ENCODE results near the gene AGXT.

The AGXT gene

DNA sequence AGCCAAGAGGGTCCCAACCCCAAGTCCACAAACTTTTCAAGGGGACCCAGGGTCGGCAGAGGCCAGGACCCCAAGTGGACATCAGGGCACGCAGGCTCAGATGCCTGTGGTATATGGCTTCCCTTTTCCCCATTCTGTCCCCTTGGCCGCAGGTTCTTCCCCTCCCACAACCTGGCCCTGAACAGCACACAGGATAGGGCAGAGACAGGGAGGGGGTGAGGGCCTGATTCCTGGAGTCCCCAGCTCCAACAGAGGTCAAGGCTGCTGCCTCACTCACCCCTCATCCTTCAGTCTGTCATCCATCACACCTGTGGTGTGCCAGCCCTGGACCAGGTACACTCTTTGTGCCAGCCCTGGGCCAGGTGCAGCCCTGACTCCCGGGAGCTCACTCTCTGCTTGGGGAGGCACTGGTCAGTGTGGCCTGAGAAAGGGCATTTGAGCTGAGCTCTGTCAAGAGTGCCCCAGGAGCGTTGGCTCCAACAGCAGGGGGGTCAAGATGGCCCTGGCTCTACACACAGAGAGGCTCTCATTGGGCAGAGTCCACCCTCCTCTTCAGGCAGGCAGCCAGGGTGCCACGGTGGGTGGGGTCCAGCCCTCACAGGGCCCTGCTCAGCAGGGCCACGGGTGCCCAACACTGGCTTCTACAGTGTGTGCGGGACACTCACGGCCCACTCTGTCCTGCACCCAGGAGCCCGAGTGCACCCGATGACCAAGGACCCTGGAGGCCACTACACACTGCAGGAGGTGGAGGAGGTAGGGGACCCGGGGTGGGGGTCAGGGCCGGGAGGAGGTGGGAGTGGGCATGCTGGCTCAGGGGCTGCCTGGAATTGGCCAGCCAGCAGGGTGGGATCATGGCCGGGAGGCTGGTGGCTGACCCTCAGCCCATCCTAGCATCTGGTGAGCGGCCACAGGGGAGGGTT, 1.6 kb downstream of the AGXT start:
- DNase-seq (no peak), ATAC-seq (no peak)

GRCh38 chr2:240871071-240871958, 2.7 kb downstream of the AGXT start:
- ATAC-seq (peak; percentile 12), DNase-seq (no peak)

- DNase-seq (no peak), ATAC-seq (no peak)
These were observed 3.9 kb downstream of the AGXT start for GRCh38 chr2:240872317-240873097.

- DNase-seq: no peak
- no peak for ATAC-seq
These were observed 4.6 kb downstream of the AGXT start for GRCh38 chr2:240873098-240873788.

DNA sequence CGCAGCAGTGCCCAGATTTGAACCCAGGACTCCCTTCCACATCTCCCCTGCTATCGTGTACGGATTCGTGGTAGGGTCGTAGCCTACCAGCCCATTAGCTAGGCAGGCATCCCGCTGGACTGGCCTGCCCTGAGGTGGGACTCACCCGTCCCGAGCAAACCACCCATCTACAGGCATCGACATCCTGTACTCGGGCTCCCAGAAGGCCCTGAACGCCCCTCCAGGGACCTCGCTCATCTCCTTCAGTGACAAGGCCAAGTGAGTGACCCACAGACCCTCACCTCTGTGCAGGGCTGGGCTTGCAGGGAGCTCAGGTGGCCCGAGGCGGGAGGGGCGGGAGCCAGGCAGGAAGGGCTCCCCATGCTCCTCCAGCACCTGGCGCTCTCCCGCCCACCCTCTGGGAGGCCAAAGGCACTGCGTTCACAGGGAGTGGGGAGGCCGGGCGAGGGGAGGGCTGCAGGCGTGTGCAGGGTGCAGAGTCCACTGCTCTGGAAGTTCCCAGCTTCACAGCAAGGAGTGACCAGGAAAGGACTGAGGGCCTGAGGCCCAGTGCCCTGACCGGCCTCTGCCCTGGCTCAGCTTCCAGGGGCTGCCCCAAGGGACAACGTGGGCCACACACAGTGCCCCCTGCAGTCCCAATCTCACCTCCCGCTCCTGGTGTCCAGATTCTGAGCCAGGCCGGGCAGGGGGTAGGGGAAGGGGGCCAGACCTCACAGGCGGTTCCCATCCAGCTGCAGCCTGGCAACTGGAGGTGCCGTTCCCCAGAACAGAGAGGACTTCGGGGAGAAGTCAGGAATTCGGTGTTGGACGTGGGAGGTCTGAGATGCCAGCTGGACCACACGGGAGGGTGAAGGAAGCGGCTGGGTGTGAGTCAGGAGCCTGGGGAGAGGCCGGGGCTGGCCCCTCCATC, 5.4 kb downstream of the AGXT start:
- DNase-seq: no peak
- ATAC-seq: no peak

DNA sequence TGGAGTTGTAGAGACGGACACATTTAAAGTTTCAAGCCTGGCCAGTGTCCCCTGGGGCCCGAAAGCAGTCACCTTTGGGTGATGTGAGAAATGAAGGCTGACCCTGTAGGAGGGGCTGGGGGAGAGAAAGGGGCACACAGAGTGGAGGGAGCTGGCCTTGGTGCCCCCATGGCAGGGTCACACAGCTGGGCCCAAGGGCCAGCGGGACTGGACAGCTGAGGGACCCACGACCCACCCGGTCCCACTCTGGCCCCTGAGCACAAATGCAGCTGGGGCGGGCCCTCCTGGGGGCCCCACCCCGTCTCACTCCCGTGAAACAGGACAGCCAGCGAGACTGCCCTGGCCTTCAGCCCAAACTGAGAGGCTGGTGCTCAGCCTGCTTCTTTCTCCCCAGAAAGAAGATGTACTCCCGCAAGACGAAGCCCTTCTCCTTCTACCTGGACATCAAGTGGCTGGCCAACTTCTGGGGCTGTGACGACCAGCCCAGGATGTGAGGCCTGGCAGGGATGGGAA, 6.1 kb downstream of the AGXT start:
- ATAC-seq (no peak), DNase-seq (no peak)

DNA sequence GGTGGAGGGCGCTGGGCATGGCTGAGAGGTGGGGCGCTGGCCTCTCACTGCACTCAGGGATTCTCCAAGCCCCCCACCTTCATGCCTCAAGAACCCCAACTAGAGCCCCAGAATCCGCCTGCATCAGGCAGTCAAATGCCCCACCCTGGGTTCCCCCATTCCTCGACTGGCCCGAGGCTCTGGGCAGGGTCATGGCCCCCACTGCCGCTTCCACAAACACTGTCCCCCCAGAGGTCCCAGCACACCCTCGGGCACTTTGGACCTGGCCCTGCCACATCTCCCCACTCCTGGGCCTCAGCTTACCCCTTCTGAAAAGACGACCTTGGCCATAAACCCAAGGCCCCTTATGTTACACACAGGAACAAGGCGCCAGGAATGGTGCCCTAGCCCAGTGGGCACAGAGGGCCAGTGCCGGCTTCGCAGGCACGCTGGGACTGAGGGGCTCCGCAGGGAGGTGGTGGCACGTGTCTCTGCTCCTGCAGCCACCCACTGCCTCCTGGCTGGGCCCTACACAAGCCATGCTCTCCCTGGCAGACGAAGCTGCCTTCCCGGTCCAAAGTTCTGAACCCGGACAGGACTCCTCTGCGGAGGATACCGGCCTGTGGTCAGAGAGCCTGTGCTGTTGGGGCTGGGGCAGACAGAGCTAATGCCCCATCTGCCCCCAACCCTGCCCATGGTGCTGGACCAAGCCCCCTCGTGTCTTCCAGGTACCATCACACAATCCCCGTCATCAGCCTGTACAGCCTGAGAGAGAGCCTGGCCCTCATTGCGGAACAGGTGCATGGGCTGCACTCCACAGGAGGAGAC, 6.8 kb downstream of the AGXT start:
- DNase-seq (no peak), ATAC-seq (no peak)

- ATAC-seq: no peak
These were observed 7.4 kb downstream of the AGXT start for GRCh38 chr2:240876035-240876474.

GRCh38 chr2:240876475-240877251, 8.0 kb downstream of the AGXT start:
- ATAC-seq (no peak), DNase-seq (no peak)

More at GRCh38 chr2:240876035-240876474, 7.4 kb downstream of the AGXT start:
- DNase-seq: no peak

GRCh38 chr2:240877460-240878340, 9.1 kb downstream of the AGXT start:
- no peak for ATAC-seq

GRCh38 chr2:240878341-240878936, 9.8 kb downstream of the AGXT start:
- ATAC-seq (no peak), DNase-seq (no peak)

More at GRCh38 chr2:240877460-240878340, 9.1 kb downstream of the AGXT start:
- DNase-seq: no peak

GRCh38 chr2:240879105-240879504, 10.5 kb downstream of the AGXT start:
- DNase-seq: no peak
- no peak for ATAC-seq

GRCh38 chr2:240881913-240882312, 13.3 kb downstream of the AGXT start:
- DNase-seq (no peak), ATAC-seq (no peak)

DNA sequence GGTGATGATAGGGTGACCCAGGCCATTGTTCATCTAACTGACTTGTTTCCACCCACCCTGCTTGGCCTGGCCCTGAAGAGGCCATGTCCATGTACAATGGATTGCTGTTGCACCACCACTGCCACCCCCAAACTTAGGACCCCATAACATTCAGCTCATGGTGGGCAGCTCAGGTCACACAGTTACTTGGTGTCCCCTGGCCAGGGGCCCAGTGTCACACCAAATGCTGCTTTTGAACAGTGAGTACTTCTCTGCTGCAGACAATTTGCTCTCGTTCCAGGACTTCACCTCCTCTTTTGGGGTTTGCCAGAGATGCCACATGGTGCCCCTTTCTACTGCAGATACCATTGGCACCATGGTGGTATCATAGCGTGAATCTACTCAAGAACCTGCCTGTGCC, 15.6 kb downstream of the AGXT start:
- DNase-seq (no peak), ATAC-seq (no peak)

DNA sequence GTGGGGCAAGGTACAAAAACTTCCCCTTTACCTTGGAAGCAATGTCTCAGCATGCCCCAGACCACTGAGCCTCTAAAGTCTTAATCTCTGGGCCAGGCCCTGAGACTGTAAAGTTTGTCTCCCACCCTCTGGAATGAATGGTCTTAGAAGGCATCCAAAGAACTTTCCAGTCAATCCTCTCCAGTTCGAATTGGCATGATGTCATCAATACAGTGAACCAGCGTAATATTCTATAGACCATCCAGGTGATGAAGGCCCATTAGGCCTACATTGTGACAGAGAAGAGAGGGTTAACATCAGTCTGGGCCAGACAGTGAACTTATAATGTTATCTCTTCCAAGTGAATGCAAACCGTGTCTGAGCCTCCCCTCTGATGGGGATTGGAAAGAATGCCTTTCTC, 16.1 kb downstream of the AGXT start:
- ATAC-seq (no peak), DNase-seq (no peak)

DNA sequence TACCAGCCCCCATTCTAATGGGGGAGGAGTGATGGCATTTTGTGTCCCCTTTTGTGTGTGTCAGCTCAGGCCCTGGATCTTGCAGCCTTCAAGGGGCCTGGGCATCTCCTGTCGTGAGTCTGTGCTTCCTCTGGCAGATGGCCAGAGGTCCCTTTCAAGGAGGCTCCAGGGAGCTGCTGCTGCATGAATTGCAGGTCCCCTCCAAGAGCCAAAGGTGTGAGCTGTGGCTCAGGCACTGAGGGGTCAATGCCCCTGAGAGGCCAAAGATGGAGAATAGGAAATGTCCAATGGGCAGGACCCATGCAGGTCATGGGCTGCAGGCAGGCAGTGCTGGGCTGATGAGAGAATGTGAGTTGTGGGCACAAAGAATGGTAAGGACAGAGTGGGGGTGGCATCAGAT, 16.9 kb downstream of the AGXT start:
- ATAC-seq (no peak), DNase-seq (no peak)

GRCh38 chr2:240886023-240886565, 17.5 kb downstream of the AGXT start:
- ATAC-seq: no peak
- no peak for DNase-seq
